Measurements from ENCODE around the gene HAUS5. TPM values are rescaled to one million over a fixed set of nuclear protein-coding genes. Genes with fewer than 3 reads are reported as not detected.

Gene HAUS5
- polyA plus RNA-seq, 1 donor, result 13.7 TPM

Other genes starting within 250 kb of the HAUS5 start
- not detected for gene GPR42, start 241.7 kb upstream of the HAUS5 start, polyA plus RNA-seq (ENCODE audit: insufficient read length)
- gene FFAR2, start 164.5 kb upstream of the HAUS5 start, polyA plus RNA-seq (ENCODE audit: insufficient read length), result 0.65 TPM
- gene KRTDAP, start 122.3 kb upstream of the HAUS5 start, polyA plus RNA-seq (ENCODE audit: insufficient read length), result 6.6 TPM
- 4.2 TPM for gene DMKN, start 99.1 kb upstream of the HAUS5 start, polyA plus RNA-seq (ENCODE audit: insufficient read length)
- 0.74 TPM for gene SBSN, start 84.4 kb upstream of the HAUS5 start, polyA plus RNA-seq (ENCODE audit: insufficient read length)
- gene GAPDHS, start 79.3 kb upstream of the HAUS5 start, polyA plus RNA-seq (ENCODE audit: insufficient read length), result not detected
- 48.9 TPM for gene TMEM147, start 67.1 kb upstream of the HAUS5 start, polyA plus RNA-seq (ENCODE audit: insufficient read length)
- gene ATP4A, start 49.1 kb upstream of the HAUS5 start, polyA plus RNA-seq (ENCODE audit: insufficient read length), result not detected
- not detected for gene PMIS2, start 26.6 kb upstream of the HAUS5 start, polyA plus RNA-seq (ENCODE audit: insufficient read length)
- gene RBM42, start 16.3 kb downstream of the HAUS5 start, polyA plus RNA-seq (ENCODE audit: insufficient read length), result 50.1 TPM
- gene ETV2, start 29.0 kb downstream of the HAUS5 start, polyA plus RNA-seq (ENCODE audit: insufficient read length), result 3.4 TPM
- 256 TPM for gene COX6B1, start 35.6 kb downstream of the HAUS5 start, polyA plus RNA-seq (ENCODE audit: insufficient read length)
- 0.32 TPM for gene UPK1A, start 53.8 kb downstream of the HAUS5 start, polyA plus RNA-seq (ENCODE audit: insufficient read length)
- 0.15 TPM for gene ZBTB32, start 91.8 kb downstream of the HAUS5 start, polyA plus RNA-seq (ENCODE audit: insufficient read length)
- gene KMT2B, start 105.3 kb downstream of the HAUS5 start, polyA plus RNA-seq (ENCODE audit: insufficient read length), result 24.6 TPM
- gene IGFLR1, start 129.7 kb downstream of the HAUS5 start, polyA plus RNA-seq (ENCODE audit: insufficient read length), result 6.2 TPM
- 18.2 TPM for gene U2AF1L4, start 132.7 kb downstream of the HAUS5 start, polyA plus RNA-seq (ENCODE audit: insufficient read length)
- 31.7 TPM for gene PSENEN, start 132.9 kb downstream of the HAUS5 start, polyA plus RNA-seq (ENCODE audit: insufficient read length)
- gene LIN37, start 135.8 kb downstream of the HAUS5 start, polyA plus RNA-seq (ENCODE audit: insufficient read length), result 8.9 TPM
- gene HSPB6, start 144.3 kb downstream of the HAUS5 start, polyA plus RNA-seq (ENCODE audit: insufficient read length), result 816 TPM
- 16.3 TPM for gene PROSER3, start 145.4 kb downstream of the HAUS5 start, polyA plus RNA-seq (ENCODE audit: insufficient read length)
- gene ARHGAP33, start 162.8 kb downstream of the HAUS5 start, polyA plus RNA-seq (ENCODE audit: insufficient read length), result 19.9 TPM
- gene PRODH2, start 200.1 kb downstream of the HAUS5 start, polyA plus RNA-seq (ENCODE audit: insufficient read length), result 0.12 TPM
- gene NPHS1, start 239.8 kb downstream of the HAUS5 start, polyA plus RNA-seq (ENCODE audit: insufficient read length), result 0.71 TPM
- 0.31 TPM for gene KIRREL2, start 244.2 kb downstream of the HAUS5 start, polyA plus RNA-seq (ENCODE audit: insufficient read length)

Data from hindlimb muscle (tissue), 1 donor.